GM18909 (cell line): Measurements from ENCODE around the gene YY1.
"Not testable (repeated sequence)": the region's sequence is repeated elsewhere in the genome, so short reads cannot be mapped to it uniquely, and the experiment has no call there.

Experiments
- ATAC-seq: cut with Tn5 transposase; IDR thresholded peaks from one replicate; pipeline ENCODE4 v1.9.1; 2021; ENCODE audit warnings: mild to moderate bottlenecking; ENCODE audit not compliant: unreplicated experiment, poor library complexity

The YY1 gene

GRCh38 chr14:100294213-100294962, 55.4 kb downstream of the YY1 start:
- ATAC-seq = no peak

GRCh38 chr14:100294963-100295330, 56.0 kb downstream of the YY1 start:
- ATAC-seq = no peak

GRCh38 chr14:100295376-100296105, 56.6 kb downstream of the YY1 start:
- ATAC-seq = no peak

GRCh38 chr14:100296106-100296651, 57.2 kb downstream of the YY1 start:
- ATAC-seq = no peak

GRCh38 chr14:100296729-100297128, 57.8 kb downstream of the YY1 start:
- ATAC-seq = not testable (repeated sequence)

- ATAC-seq = peak; percentile 86
Measured at GRCh38 chr14:100297320-100298300, 58.7 kb downstream of the YY1 start.

- ATAC-seq = no peak
Measured at GRCh38 chr14:100298551-100299237, 59.8 kb downstream of the YY1 start.

- ATAC-seq = no peak
Measured at GRCh38 chr14:100299238-100299560, 60.3 kb downstream of the YY1 start.

GRCh38 chr14:100302616-100303015, 63.7 kb downstream of the YY1 start:
- ATAC-seq = no peak

- no peak for ATAC-seq
Measured at GRCh38 chr14:100303179-100303578, 64.2 kb downstream of the YY1 start.

- no peak for ATAC-seq
Measured at GRCh38 chr14:100303925-100304324, 65.0 kb downstream of the YY1 start.

GRCh38 chr14:100304825-100305323, 65.9 kb downstream of the YY1 start:
- ATAC-seq = no peak

- ATAC-seq = no peak
Measured at GRCh38 chr14:100305324-100306100, 66.6 kb downstream of the YY1 start.

GRCh38 chr14:100306101-100306997, 67.4 kb downstream of the YY1 start, which contains the start of gene SLC25A29:
SLC25A29 (minus strand) TSS chr14:100306444; CDS start chr14:100306232, 212 bp downstream.
- peak; percentile 86 for ATAC-seq

- ATAC-seq = no peak
Measured at GRCh38 chr14:100306998-100307765, 68.2 kb downstream of the YY1 start.

- no peak for ATAC-seq
Measured at GRCh38 chr14:100307766-100308426, 69.0 kb downstream of the YY1 start.

- ATAC-seq = not testable (repeated sequence)
Measured at GRCh38 chr14:100308427-100308792, 69.5 kb downstream of the YY1 start.
